IMR-90 (cell line): ENCODE measurements around the gene FLT4. TPM values are rescaled to one million over a fixed set of nuclear protein-coding genes. Genes with fewer than 3 reads are reported as not detected.

ENCODE experiments used
- ATAC-seq: fragments of 200-7000 bp; cut with Tn5 transposase; 2 replicates; pipeline ENCODE4 v1.9.1; 2020; ENCODE audit warnings: low read depth, mild to moderate bottlenecking, moderate library complexity
- BruUV-seq: library from RNA; stranded (reverse); fragments of 400-500 nt; replicated peaks from 2 replicates; lab custom pipeline; 2021; lab: Mats Ljungman, UMichigan
- CTCF ChIA-PET: fragments of 300-600 bp; formaldehyde crosslinking; extraction: SDS; loops from one replicate; lab custom pipeline; 2021; ENCODE audit warnings: antibody characterized with exemption; lab: Yijun Ruan, JAX
- POLR2A ChIA-PET: fragments of 300-600 bp; sonication (Branson Sonifier 250); formaldehyde crosslinking; loops from one replicate; lab custom pipeline; 2022; ENCODE audit warnings: antibody characterized with exemption; ENCODE audit not compliant: unreplicated experiment; lab: Charles Lee
- DNase-seq: peaks from one replicate; pipeline ENCODE4 v3.0.0; 2013
- H2AFZ ChIP-seq: replicated peaks from 2 replicates; pipeline ENCODE3; 2013; ENCODE audit warnings: low read length, mild to moderate bottlenecking; ENCODE audit not compliant: poor library complexity
- H2AK5ac ChIP-seq: 2 replicates; pipeline ENCODE4 v1.6.1; 2013; ENCODE audit warnings: low read depth, low read length, inconsistent platforms
- H2AK9ac ChIP-seq: replicated peaks from 2 replicates; pipeline ENCODE3; 2013; ENCODE audit warnings: mild to moderate bottlenecking, low read depth, low read length, moderate library complexity; ENCODE audit not compliant: poor library complexity
- H2BK120ac ChIP-seq: 2 replicates; pipeline ENCODE4 v1.6.1; 2013; ENCODE audit warnings: low read depth, low read length, inconsistent platforms
- H2BK15ac ChIP-seq: 3 replicates; pipeline ENCODE4 v1.6.1; 2013; ENCODE audit warnings: low read depth, low read length, inconsistent platforms
- H2BK20ac ChIP-seq: 2 replicates; pipeline ENCODE4 v1.6.1; 2013; ENCODE audit warnings: low read depth, mild to moderate bottlenecking, inconsistent platforms, low read length, moderate library complexity
- H2BK5ac ChIP-seq: 2 replicates; pipeline ENCODE4 v1.6.1; 2013; ENCODE audit warnings: mild to moderate bottlenecking, low read depth, low read length, inconsistent platforms; ENCODE audit not compliant: poor library complexity, severe bottlenecking
- H3K14ac ChIP-seq: replicated peaks from 2 replicates; pipeline ENCODE4 v1.6.1; 2013; ENCODE audit warnings: low read depth, low read length, inconsistent platforms
- H3K18ac ChIP-seq: 2 replicates; pipeline ENCODE4 v1.6.1; 2013; ENCODE audit warnings: low read depth, low read length, control low read depth
- H3K23ac ChIP-seq: 2 replicates; pipeline ENCODE4 v1.6.1; 2013; ENCODE audit warnings: low read depth, low read length, inconsistent platforms
- H3K27ac ChIP-seq: 2 replicates; pipeline ENCODE4 v1.5.1; 2013; ENCODE audit warnings: mild to moderate bottlenecking, control low read depth, low read length; ENCODE audit not compliant: insufficient read depth
- H3K27me3 ChIP-seq: 2 replicates; pipeline ENCODE4 v1.6.1; 2013; ENCODE audit warnings: low read length; ENCODE audit not compliant: control insufficient read depth, insufficient read depth
- H3K36me3 ChIP-seq: 2 replicates; pipeline ENCODE4 v1.6.1; 2013; ENCODE audit warnings: low read length, mixed read lengths; ENCODE audit not compliant: control insufficient read depth, insufficient read depth
- H3K4ac ChIP-seq: 2 replicates; pipeline ENCODE4 v1.6.1; 2013; ENCODE audit warnings: low read depth, low read length, inconsistent platforms
- H3K4me1 ChIP-seq: 2 replicates; pipeline ENCODE4 v1.6.1; 2013; ENCODE audit warnings: low read length, mixed read lengths; ENCODE audit not compliant: control insufficient read depth, insufficient read depth
- H3K4me2 ChIP-seq: 2 replicates; pipeline ENCODE4 v1.6.1; 2013; ENCODE audit warnings: low read depth, mild to moderate bottlenecking, control low read depth, low read length, moderate library complexity
- H3K4me3 ChIP-seq: 2 replicates; pipeline ENCODE4 v1.5.1; 2013; ENCODE audit warnings: low read depth, mild to moderate bottlenecking, control low read depth, low read length, moderate library complexity; ENCODE audit not compliant: insufficient read depth
- H3K56ac ChIP-seq: 2 replicates; pipeline ENCODE4 v1.6.1; 2013; ENCODE audit warnings: low read length, inconsistent platforms; ENCODE audit not compliant: insufficient read depth; ENCODE audit errors: extremely low read depth
- H3K79me1 ChIP-seq, 2 experiments: 2 replicates each; pipeline ENCODE4 v1.6.1; 2013; ENCODE audit warnings: low read length in 2 of 2, inconsistent platforms in 1 of 2, low read depth in 1 of 2
- H3K9ac ChIP-seq: 2 replicates; pipeline ENCODE4 v1.6.1; 2013; ENCODE audit warnings: low read depth, low read length, control low read depth
- H3K9me1 ChIP-seq: 2 replicates; pipeline ENCODE4 v1.6.1; 2013; ENCODE audit warnings: low read length, inconsistent platforms; ENCODE audit not compliant: insufficient read depth
- H3K9me3 ChIP-seq: 2 replicates; pipeline ENCODE4 v1.6.1; 2013; ENCODE audit warnings: low read length; ENCODE audit not compliant: control insufficient read depth, insufficient read depth
- H4K20me1 ChIP-seq: 2 replicates; pipeline ENCODE4 v1.6.1; 2013; ENCODE audit warnings: low read length, inconsistent platforms; ENCODE audit not compliant: insufficient read depth
- H4K5ac ChIP-seq: 2 replicates; pipeline ENCODE4 v1.6.1; 2013; ENCODE audit warnings: mild to moderate bottlenecking, low read depth, low read length, control low read depth
- H4K8ac ChIP-seq, 2 experiments: 2 replicates each; pipeline ENCODE4 v1.6.1; 2013; ENCODE audit warnings: low read depth in 2 of 2, low read length in 2 of 2, control low read depth in 1 of 2, inconsistent platforms in 1 of 2
- H4K91ac ChIP-seq: 2 replicates; pipeline ENCODE4 v1.6.1; 2013; ENCODE audit warnings: low read depth, low read length, inconsistent platforms; ENCODE audit not compliant: insufficient read depth
- MAZ ChIP-seq: IDR thresholded peaks from 2 replicates; pipeline ENCODE4 v1.6.1; 2012; ENCODE audit warnings: low read depth, mild to moderate bottlenecking, low read length, improper control_type of control experiment, moderate library complexity, borderline replicate concordance
- NFE2L2 ChIP-seq: fragments of 150-350 bp; IDR thresholded peaks from 2 replicates; pipeline ENCODE4 v1.6.1; 2016; ENCODE audit warnings: low read depth, mild to moderate bottlenecking, low read length
- SMC3 ChIP-seq: fragments of 150-350 bp; IDR thresholded peaks from 2 replicates; pipeline ENCODE4 v1.6.1; 2016; ENCODE audit warnings: low read depth, mild to moderate bottlenecking, antibody characterized with exemption, low read length, moderate library complexity
- WGBS, 2 experiments: methylation state at CpG; one replicate each; pipeline versions ENCODE4 v1.1.5 to v1.1.7; 2013; ENCODE audit warnings: missing lambda C conversion rate in 2 of 2; ENCODE audit not compliant: insufficient read length in 1 of 2; ENCODE audit errors: extremely low coverage in 2 of 2; 5-methylcytosine and 5-hydroxymethylcytosine counted together
- dilution Hi-C: fragments of 300-500 bp; cut with HindIII; formaldehyde crosslinking; loops from one replicate; pipeline ENCODE4 v1.14.3; 2018; ENCODE audit warnings: low sequenced_read_pairs; ENCODE audit not compliant: unreplicated experiment
- in situ Hi-C: fragments of 300-500 bp; cut with MboI; formaldehyde crosslinking; loops from 3 replicates; pipeline ENCODE4 v1.14.3; 2019; ENCODE audit warnings: low sequenced_read_pairs, inconsistent platforms, mixed read lengths
- intact Hi-C: fragments of 100-400 bp; cut with micrococcal nuclease; formaldehyde crosslinking; loops from 2 replicates; pipeline ENCODE4 v1.10.0; 2022
- polyA plus RNA-seq, 3 experiments: library from polyadenylated mRNA; depleted of rRNA; stranded (reverse); fragments of >200 nt; gene quantifications; 2 replicates each; pipeline ENCODE4 v1.2.3, GENCODE V29; 2012; ENCODE audit warnings: low replicate concordance in 1 of 3
- total RNA-seq: library from RNA; depleted of rRNA; stranded (reverse); fragments of >200 nt; gene quantifications from 2 replicates; pipeline ENCODE4 v1.2.3, GENCODE V29; 2012

The FLT4 gene
- total and polyA plus RNA-seq, 2 of the 4 experiments (the other 2 are of a cell fraction), result under 0.01 to 0.07 TPM

GRCh38 chr5:180647941-180648500 is 1.4 kb downstream of the FLT4 start:
- H3K9me1 ChIP-seq, result no peaks in the 10 kb centered on the region
- no peak overlapping the region for H2BK5ac ChIP-seq
- H3K23ac ChIP-seq, result no peak overlapping the region
- no peaks in the 10 kb centered on the region for H3K79me1 ChIP-seq
- no peak overlapping the region for H3K4me2 ChIP-seq
- no peak overlapping the region for H3K4me3 ChIP-seq
- no peaks in the 10 kb centered on the region for H3K9me3 ChIP-seq
- H3K9ac ChIP-seq, result no peak overlapping the region
- H2AK5ac ChIP-seq, result no peak overlapping the region
- H3K18ac ChIP-seq, result no peak overlapping the region
- DNase-seq, result no peak
- H2BK120ac ChIP-seq, result no peak overlapping the region
- H2AK9ac ChIP-seq, result no peak overlapping the region
- in situ Hi-C loops, result no loop called here
- no peak overlapping the region for H2AFZ ChIP-seq
- H4K91ac ChIP-seq, result no peak overlapping the region
- no peak overlapping the region for H4K5ac ChIP-seq
- H3K4me1 ChIP-seq, result no peaks in the 10 kb centered on the region
- no peak overlapping the region for H4K8ac ChIP-seq
- 67% methylated on average over 1 of the region's 8 CpGs; no CpG with 5 or more reads in 1 of the 2 experiments for WGBS, 2 experiments
- BruUV-seq, result no TSS peak
- H3K27me3 ChIP-seq, result peaks cover 45% of the 10 kb centered on the region
- TF ChIP-seq SMC3 (no peak), MAZ (no peak), NFE2L2 (no peak)
- intact Hi-C loops, result no loop called here
- ChIA-PET CTCF (no interaction called here), POLR2A (no interaction called here)
- H3K14ac ChIP-seq, result no peak overlapping the region
- no peaks in the 10 kb centered on the region for H3K36me3 ChIP-seq
- no peak overlapping the region for H3K4ac ChIP-seq
- H3K27ac ChIP-seq, result no peak overlapping the region
- no peak for ATAC-seq
- dilution Hi-C loops, result no loop called here
- H2BK20ac ChIP-seq, result no peak overlapping the region
- H4K20me1 ChIP-seq, result no peaks in the 10 kb centered on the region
- H3K56ac ChIP-seq, result no peak overlapping the region
- no peak overlapping the region for H2BK15ac ChIP-seq
